ENCODE measurements around the gene ZSCAN18. TPM values are rescaled to one million over a fixed set of nuclear protein-coding genes. Genes with fewer than 3 reads are reported as not detected.

The ZSCAN18 gene
- total RNA-seq, 2 experiments from 2014 or later, result 9.8 to 11.6 TPM

GRCh38 chr19:58067240-58067912 lies 30.7 kb downstream of the ZSCAN18 start:
- POLR2A ChIA-PET, result no interaction called here
- no peak overlapping the region for H3K27ac Mint-ChIP-seq
- H3K27me3 Mint-ChIP-seq, result no peaks in the 10 kb centered on the region
- no peak overlapping the region for H3K4me3 Mint-ChIP-seq
- peaks cover 61% of the 10 kb centered on the region for H3K9me3 Mint-ChIP-seq
- no peaks in the 10 kb centered on the region for H3K4me1 Mint-ChIP-seq
- peaks cover 5% of the 10 kb centered on the region for H3K36me3 Mint-ChIP-seq (ENCODE audit: low read depth)
- CTCF ChIA-PET, result no interaction called here
- no peak for DNase-seq

- DNase-seq, result no peak
- Mint-ChIP-seq H3K36me3 (ENCODE audit: low read depth) (peaks cover 10% of the 10 kb centered on the region), H3K27me3 (no peaks in the 10 kb centered on the region), H3K27ac (no peak overlapping the region), H3K4me3 (no peak overlapping the region), H3K4me1 (peaks cover 2% of the 10 kb centered on the region), H3K9me3 (peaks cover 58% of the 10 kb centered on the region)
- ChIA-PET POLR2A (no interaction called here), CTCF (no interaction called here)
Measured at GRCh38 chr19:58063712-58064111, 34.3 kb downstream of the ZSCAN18 start.

GRCh38 chr19:58060231-58060630 lies 37.8 kb downstream of the ZSCAN18 start:
- H3K4me1 Mint-ChIP-seq, result peaks cover 2% of the 10 kb centered on the region
- H3K4me3 Mint-ChIP-seq, result no peak overlapping the region
- no peak overlapping the region for H3K27ac Mint-ChIP-seq
- POLR2A ChIA-PET, result no interaction called here
- no peak for DNase-seq
- H3K9me3 Mint-ChIP-seq, result peaks cover 44% of the 10 kb centered on the region
- CTCF ChIA-PET, result no interaction called here
- no peaks in the 10 kb centered on the region for H3K27me3 Mint-ChIP-seq
- H3K36me3 Mint-ChIP-seq (ENCODE audit: low read depth), result peaks cover 12% of the 10 kb centered on the region

- no peak for DNase-seq
- Mint-ChIP-seq H3K36me3 (ENCODE audit: low read depth) (peaks cover 13% of the 10 kb centered on the region), H3K9me3 (peaks cover 48% of the 10 kb centered on the region), H3K4me1 (peaks cover 2% of the 10 kb centered on the region), H3K27ac (no peak overlapping the region), H3K27me3 (no peaks in the 10 kb centered on the region), H3K4me3 (no peak overlapping the region)
- ChIA-PET CTCF (no interaction called here), POLR2A (no interaction called here)
Measured at GRCh38 chr19:58059671-58060078, 38.4 kb downstream of the ZSCAN18 start.

DNA sequence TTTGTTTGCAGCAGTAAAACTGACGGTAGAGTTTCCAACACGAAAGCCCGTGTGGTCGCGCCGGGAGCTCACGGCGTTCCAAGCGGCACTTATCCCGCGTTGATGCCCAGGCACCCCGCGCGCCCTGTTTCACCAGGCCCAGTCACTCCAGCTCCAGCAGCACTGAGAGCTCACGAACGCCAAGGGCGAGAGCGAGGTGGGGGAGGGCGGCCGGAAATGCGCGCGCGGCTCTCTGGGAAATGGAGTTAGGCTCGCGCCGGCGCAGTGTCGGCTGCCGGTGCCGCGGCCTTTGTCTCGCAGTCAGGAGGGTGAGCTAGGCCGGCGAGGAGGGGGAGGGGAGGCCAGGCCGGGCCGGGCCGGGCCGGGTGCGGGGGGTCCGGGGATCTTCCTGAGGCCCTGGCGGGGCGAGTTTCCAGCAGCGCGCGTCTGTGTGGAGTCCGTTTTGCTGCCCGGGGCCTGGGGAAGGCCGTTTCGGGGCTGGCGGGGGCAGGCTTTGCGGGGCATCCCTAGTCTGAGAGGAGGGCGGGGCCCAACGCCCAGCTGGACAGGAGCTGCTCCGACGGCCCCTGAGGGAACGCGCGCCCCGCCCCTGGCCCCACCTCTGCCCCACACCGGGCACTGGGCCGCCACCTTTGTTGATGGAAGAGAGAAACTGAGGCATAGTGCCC lies 38.9 kb downstream of the ZSCAN18 start, which contains the start of gene ZNF135:
Gene ZNF135, plus strand, starts transcription at position 280 of the 668 bp plus-strand sequence. CDS start 721 bp downstream, outside the sequence.
- H3K9me3 Mint-ChIP-seq, result peaks cover 52% of the 10 kb centered on the region
- ChIA-PET CTCF (interaction anchor here (0.7 kb wide), 1 partner anchor 276 kb away, joined by 3 read pairs; no protein-coding TSS in a partner anchor), POLR2A (interaction anchor here (1.0 kb wide), 1 partner anchor 125 kb away, joined by 3 read pairs; no protein-coding TSS in a partner anchor)
- peak within 1 kb of the TSS; percentile 17 for H3K4me3 Mint-ChIP-seq
- DNase-seq, result no peak
- peaks cover 2% of the 10 kb centered on the region for H3K4me1 Mint-ChIP-seq
- H3K27ac Mint-ChIP-seq, result peak within 1 kb of the TSS; percentile 48
- peaks cover 13% of the 10 kb centered on the region for H3K36me3 Mint-ChIP-seq (ENCODE audit: low read depth)
- H3K27me3 Mint-ChIP-seq, result no peaks in the 10 kb centered on the region

GRCh38 chr19:58058467-58058866 lies 39.6 kb downstream of the ZSCAN18 start:
- DNase-seq, result no peak
- ChIA-PET POLR2A (interaction anchor here (1.0 kb wide), 1 partner anchor 125 kb away, joined by 3 read pairs; no protein-coding TSS in a partner anchor), CTCF (interaction anchor here (0.7 kb wide), 1 partner anchor 277 kb away, joined by 3 read pairs; no protein-coding TSS in a partner anchor)
- Mint-ChIP-seq H3K9me3 (peaks cover 48% of the 10 kb centered on the region), H3K4me1 (peaks cover 2% of the 10 kb centered on the region), H3K27ac (no peak overlapping the region), H3K27me3 (no peaks in the 10 kb centered on the region), H3K36me3 (ENCODE audit: low read depth) (peaks cover 13% of the 10 kb centered on the region), H3K4me3 (no peak overlapping the region)

DNA sequence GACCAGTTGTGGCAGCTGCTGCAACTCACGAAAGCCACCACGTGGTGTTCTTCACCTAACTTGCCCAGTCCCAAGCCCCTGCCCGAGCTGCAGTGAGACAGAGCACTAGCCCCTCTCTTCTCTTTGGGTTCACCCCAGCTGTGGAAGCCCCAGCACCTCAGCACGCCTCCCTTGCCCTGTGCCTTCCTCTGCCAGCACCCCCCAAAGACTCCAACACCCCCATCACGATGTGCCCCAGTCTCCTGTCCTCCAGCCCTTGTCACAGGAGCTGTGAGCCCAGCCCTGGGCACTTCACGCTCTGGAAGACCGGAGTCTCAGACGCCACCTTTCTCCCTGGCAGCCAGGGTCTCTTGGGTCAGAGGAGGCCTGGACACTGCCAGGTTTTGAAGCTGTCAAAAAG lies 41.2 kb downstream of the ZSCAN18 start:
- POLR2A ChIA-PET, result no interaction called here
- no peak for DNase-seq
- H3K27me3 Mint-ChIP-seq, result no peaks in the 10 kb centered on the region
- peaks cover 13% of the 10 kb centered on the region for H3K36me3 Mint-ChIP-seq (ENCODE audit: low read depth)
- peaks cover 2% of the 10 kb centered on the region for H3K4me1 Mint-ChIP-seq
- no peak overlapping the region for H3K4me3 Mint-ChIP-seq
- H3K27ac Mint-ChIP-seq, result no peak overlapping the region
- CTCF ChIA-PET, result interaction anchor here (1.0 kb wide), 1 partner anchor 33 kb away, joined by 3 read pairs; no protein-coding TSS in a partner anchor
- peaks cover 42% of the 10 kb centered on the region for H3K9me3 Mint-ChIP-seq

DNA sequence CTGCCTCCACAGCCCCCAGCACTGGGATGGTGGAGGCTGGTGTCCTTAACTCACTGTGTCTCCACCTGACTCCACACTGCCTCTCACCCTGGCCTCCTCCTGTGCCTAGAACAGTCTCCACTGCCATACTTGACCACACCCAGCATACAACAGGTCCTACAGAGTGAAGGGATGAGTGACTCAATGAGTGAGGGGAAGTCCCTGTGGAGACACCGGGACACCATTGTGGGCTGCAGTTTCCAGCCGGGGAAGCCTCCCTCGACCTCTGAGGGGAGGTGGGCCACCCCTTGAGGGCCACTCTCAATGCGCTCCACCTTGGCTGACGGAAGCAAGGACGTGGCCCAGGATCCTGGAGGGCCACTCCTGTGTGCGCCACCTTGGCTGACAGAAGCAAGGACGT lies 41.8 kb downstream of the ZSCAN18 start:
- peaks cover 46% of the 10 kb centered on the region for H3K9me3 Mint-ChIP-seq
- ChIA-PET CTCF (no interaction called here), POLR2A (no interaction called here)
- H3K4me1 Mint-ChIP-seq, result peaks cover 2% of the 10 kb centered on the region
- DNase-seq, result no peak
- H3K27ac Mint-ChIP-seq, result no peak overlapping the region
- no peak overlapping the region for H3K4me3 Mint-ChIP-seq
- no peaks in the 10 kb centered on the region for H3K27me3 Mint-ChIP-seq
- peaks cover 12% of the 10 kb centered on the region for H3K36me3 Mint-ChIP-seq (ENCODE audit: low read depth)

GRCh38 chr19:58054901-58055874 lies 42.8 kb downstream of the ZSCAN18 start:
- Mint-ChIP-seq H3K36me3 (ENCODE audit: low read depth) (peaks cover 16% of the 10 kb centered on the region), H3K4me3 (no peak overlapping the region), H3K27me3 (no peaks in the 10 kb centered on the region), H3K4me1 (peaks cover 2% of the 10 kb centered on the region), H3K27ac (no peak overlapping the region), H3K9me3 (peaks cover 46% of the 10 kb centered on the region)
- DNase-seq, result no peak
- POLR2A ChIA-PET, result no interaction called here
- CTCF ChIA-PET, result no interaction called here

GRCh38 chr19:58053480-58054156 lies 44.4 kb downstream of the ZSCAN18 start:
- Mint-ChIP-seq H3K36me3 (ENCODE audit: low read depth) (peaks cover 15% of the 10 kb centered on the region), H3K27me3 (no peaks in the 10 kb centered on the region), H3K9me3 (peaks cover 51% of the 10 kb centered on the region)

DNA sequence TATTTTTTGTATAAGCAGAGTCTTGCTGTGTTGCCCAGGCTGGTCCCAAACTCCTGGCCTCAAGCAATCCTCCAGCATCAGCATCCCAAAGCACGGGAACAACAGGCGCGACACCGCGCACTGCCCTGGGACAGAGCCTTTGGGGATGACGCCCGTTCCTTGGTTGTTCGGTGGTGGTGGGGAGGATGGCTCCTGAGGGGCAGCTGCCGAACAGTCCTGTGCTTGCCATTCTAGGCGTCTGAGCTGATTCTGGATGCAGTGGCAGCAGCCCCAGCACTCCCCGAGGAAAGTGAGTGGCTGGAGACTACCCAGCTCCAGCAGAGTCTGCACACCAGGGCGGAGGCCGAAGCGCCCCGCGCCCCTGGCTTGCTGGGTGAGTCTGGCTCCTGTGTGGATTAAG lies 45.8 kb downstream of the ZSCAN18 start:
- no peak for DNase-seq
- Mint-ChIP-seq H3K4me3 (no peak overlapping the region), H3K36me3 (ENCODE audit: low read depth) (peaks cover 15% of the 10 kb centered on the region), H3K4me1 (no peaks in the 10 kb centered on the region), H3K9me3 (peaks cover 53% of the 10 kb centered on the region), H3K27ac (no peak overlapping the region), H3K27me3 (no peaks in the 10 kb centered on the region)
- ChIA-PET CTCF (no interaction called here), POLR2A (no interaction called here)

More at GRCh38 chr19:58053480-58054156, 44.4 kb downstream of the ZSCAN18 start:
- no peak for DNase-seq
- POLR2A ChIA-PET, result no interaction called here
- H3K27ac Mint-ChIP-seq, result no peak overlapping the region
- H3K4me3 Mint-ChIP-seq, result no peak overlapping the region
- CTCF ChIA-PET, result no interaction called here
- no peaks in the 10 kb centered on the region for H3K4me1 Mint-ChIP-seq

DNA sequence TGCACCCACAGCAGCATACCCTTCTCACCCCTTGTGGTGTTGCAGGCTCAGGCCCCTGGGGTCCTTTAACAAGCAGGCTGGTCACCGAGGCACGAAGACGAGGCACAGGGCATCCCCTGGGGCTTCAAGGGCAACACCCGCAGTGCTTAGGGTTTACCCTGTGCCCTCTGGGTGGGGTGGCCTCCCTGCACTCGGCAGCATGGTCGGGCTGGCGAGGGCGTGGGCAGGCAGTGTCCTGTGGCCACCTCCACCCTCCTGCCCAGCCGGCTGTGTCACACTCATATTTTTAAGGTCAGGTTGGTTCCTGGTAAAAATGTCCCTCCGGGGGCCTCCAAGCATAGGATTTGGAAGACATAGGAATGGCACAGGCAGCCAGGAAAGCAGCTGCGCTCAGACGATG lies 50.4 kb downstream of the ZSCAN18 start:
- Mint-ChIP-seq H3K27me3 (no peaks in the 10 kb centered on the region), H3K27ac (no peak overlapping the region), H3K4me1 (no peaks in the 10 kb centered on the region), H3K4me3 (no peak overlapping the region), H3K36me3 (ENCODE audit: low read depth) (peaks cover 10% of the 10 kb centered on the region), H3K9me3 (peaks cover 53% of the 10 kb centered on the region)
- ChIA-PET POLR2A (no interaction called here), CTCF (no interaction called here)
- no peak for DNase-seq
